Embryonic facial prominence (tissue), 1 donor: ENCODE measurements around the gene BMPER.

Experiments used
- DNase-seq: peaks from one replicate; pipeline ENCODE4 v3.0.0-alpha.2; 2016; ENCODE audit errors: extremely low spot score

The BMPER gene

DNA sequence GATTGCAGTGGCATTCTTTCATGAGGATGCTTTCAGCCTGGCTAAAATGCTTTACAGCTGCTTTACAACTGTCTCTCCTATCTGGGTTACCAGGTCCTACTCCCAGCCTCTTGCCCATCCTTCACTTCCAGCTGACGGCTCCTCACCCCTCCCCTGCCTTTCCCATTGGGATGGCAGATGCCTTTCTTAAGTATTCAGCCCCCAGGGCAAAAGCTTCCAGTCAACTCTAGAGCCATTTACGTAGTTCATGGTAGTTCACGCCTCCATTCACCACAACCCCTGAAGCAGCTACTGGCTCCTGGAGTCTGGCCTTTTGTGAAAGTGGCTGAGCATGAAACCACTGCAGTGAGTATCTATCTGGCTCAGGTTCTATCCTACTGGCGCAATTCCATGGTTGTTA is 17.2 kb upstream of the BMPER start:
- DNase-seq, result no peak

DNA sequence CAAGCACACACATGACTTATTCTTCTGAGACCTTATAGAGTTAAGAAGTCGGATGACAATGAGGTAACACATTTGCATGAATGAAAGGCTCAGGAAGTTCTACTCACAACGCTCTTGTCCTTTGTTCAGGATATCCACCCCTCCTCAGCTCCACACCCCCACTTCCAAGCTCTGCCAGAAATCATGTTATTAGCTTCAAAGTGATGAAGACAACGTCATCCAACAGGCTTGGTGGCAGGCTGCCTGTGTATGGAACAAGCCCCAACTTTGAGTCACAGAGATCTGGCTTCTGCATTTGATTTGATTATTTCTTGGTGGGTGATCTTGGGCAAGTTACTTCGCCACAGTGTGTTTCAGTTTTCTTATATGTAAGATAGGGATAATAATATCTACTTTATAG is 12.4 kb upstream of the BMPER start:
- DNase-seq, result no peak

DNA sequence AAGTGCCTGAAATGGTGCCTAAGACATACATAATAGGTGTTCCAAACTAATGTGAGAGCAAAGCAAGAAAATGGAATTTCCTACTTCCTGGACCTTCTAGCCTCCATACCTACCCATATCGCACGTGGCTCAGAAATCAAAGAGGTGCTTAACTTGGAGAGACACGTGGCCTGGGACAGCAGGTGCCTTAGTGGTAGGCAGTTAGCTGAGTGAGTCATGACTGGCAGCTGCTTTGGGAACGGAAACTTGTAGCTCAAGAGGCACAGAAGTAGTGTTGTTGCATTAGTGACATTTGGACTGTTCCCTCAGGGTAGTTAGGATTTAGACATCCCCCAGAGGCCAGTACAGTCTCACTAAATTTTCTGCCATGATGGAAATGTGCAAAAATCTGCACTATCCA is 12.0 kb upstream of the BMPER start:
- DNase-seq, result no peak

DNA sequence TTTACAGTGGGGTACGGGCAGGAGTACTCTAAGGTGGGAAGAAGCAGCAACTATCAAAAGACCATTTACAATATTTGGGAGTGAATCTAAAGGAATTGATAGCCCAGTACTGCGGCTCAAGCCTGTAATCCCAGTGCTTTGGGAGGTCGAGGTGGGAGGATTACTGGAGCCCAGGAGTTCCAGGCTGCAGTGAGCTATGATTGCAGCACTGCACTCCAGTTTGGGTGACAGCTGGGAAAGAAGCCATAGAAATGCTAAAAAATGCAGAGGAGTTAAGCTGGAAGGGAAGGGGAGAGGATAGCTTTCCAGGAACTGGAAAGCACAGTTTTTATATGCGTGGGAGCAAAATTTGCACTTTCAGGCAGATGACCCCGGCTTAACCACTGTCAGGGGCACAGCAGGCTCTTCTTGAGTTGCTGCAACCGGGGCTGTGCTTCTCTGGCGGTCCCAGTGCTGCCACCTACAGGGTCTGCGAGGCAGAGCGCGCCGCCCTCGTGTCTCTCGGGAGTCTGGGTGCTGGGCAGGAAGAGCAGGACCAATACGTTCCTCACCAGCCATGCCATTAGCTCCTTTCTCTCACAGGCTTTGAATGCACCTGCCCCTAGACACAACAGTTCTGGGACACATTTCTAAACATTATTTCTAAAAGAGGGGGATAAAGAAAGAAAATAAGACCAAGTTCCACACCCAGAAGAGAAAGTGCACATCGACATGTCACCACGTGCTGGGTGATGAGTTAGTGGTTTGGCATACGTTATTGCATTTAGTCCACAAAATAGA is 10.1 kb upstream of the BMPER start:
- peak; percentile 18 for DNase-seq

DNA sequence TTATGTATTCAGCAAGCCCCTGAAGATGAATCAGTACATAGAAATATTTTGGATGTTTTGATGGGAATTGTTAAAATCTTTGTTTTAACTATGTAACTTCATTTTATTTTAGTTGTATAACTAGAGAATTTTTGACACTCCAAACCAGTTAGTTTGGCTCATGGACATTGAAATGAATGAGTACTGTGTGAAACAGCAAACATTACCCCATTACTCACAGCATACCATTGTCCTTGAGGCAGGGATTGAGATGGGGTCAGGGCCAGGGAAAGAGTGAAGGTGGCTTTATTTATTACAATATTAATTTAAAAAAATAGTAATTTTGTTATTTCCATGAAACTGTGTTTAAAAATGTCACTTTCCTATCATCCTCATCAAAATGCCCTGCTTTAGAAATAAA is 4.8 kb upstream of the BMPER start:
- no peak for DNase-seq

DNA sequence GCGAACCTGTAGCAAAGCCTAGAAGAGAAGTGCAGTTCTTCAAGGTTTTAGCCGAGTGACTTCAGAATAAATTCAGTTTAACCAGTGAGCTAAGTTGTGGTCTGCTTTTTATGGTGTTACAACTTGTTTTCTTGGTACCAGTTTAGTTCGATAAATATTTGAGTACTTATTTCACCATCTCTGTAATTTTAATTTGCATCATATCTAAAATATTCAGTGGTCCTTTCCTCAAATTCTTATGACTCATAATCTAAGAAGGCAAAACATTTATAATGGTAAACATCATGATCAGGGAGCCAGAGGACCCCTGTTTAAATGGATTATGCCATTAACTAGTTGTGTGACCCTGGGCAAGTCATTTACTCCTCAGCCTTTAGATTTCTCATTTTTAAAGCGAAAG is 4.1 kb upstream of the BMPER start:
- no peak for DNase-seq

DNA sequence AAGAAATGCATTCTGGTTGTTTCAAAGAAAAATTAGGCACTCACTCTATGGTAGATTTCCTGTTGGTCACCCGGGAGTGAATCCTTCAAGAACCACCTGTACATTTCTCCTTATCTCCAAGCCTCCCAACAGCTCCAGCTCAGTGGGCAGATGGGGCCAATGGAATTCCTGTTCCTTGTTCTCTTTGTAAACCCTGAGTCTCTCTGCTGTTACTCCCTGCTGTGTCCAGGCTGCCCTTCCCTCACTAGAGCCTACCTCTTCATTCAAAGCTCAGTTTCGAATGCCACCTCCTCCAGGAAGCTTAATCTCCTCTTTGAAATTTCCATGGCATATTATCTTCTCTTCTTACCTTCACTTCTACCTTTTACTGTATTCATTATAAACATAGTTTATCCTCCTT is 3.5 kb upstream of the BMPER start:
- no peak for DNase-seq

DNA sequence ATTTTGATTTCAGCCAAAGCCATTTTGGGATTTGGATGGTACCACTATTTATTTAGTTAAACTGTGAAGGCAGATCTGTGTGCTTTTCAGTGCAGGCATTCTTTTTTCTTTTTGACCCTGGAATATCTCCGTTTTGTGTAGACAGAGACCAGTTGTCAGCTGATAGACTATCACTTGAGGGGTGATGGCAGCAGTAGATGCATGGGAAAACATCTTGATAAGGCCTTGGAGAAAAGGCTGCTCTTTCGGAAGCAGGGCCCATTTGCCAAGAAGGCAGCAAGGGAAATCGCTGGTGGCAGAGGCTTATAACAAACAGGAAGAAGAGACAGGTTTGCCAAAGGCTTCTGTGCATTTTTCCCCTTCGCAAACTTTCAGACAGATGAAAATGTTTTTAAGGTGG is 2.6 kb upstream of the BMPER start:
- no peak for DNase-seq

DNA sequence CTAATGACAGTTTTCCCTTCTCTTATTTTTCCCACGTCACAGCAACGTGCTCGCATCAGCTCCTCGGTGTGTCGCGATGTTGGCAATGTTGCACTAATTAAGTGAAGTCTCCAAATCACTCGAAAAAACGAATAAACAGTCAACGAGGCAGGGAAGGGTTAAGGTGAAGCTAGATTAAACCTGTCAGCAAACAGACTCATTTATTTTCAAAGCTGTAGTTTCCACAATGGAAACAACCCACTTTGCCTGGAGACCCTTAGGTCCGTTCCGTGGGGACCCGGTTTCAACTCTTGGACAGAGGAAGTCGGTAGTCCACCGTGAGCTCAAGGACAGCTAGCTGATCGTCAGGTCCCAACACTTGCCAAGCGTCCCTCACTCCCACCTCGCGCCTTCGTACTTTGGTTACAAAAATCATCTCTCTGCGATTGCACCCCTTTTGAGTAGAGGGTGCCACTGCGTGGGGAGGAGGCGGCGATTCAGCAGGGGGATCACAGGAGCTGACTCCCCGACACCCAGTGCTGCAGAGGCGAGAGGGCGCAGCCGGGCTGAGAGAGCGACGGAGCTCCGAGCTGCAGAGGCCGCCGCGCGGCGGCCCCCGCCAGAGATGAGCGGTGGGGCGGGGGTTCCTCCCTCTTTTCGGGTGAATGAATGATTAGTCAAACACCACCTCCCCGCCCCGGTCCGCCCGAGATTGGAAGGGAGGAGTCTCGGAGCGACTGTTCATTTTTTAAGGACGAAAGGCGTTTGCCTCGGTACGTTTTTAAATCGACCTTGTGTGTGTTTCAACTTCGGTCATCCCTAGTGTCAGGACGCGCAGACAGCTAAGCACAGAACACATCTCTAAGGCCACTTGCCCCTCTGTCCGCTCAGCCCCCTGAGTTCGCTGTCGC is 1.3 kb upstream of the BMPER start:
- no peak for DNase-seq

DNA sequence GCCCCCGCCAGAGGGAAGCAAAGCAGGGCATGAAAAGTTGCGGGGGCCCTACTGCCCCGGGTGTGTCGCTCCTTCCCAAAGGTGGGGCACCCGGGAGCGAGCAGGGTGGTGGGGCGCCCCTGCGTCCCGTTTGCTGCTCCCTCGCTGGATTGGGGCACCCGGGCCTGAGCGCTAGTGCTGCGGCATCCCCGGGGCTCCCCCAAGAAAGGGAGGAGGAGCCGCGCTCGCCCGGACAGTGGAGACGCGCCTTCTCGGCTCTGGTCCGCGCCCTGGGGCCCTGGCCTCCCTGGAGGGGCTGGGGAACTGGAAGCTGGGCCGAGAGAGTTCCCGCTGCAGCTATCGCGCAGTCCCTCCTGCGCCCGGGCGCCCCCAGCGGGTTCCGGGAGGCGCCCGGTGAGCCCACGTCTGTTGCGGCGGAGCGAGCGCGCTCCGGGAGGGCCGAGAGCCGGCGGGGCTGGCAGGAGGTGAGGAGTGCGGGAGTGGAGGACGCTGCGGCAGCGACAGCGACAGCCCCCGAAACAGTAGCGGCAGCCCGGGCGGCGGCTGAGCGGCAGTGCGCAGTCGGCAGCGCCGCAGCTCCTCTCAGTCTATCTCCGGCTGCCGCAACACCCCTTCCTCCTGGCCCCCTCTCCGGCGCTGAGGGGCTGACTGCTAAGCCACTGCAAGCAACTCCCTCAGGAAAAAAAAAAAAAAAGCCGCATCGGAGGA is 504 bp upstream of the BMPER start:
- DNase-seq, result peak; percentile 48

DNA sequence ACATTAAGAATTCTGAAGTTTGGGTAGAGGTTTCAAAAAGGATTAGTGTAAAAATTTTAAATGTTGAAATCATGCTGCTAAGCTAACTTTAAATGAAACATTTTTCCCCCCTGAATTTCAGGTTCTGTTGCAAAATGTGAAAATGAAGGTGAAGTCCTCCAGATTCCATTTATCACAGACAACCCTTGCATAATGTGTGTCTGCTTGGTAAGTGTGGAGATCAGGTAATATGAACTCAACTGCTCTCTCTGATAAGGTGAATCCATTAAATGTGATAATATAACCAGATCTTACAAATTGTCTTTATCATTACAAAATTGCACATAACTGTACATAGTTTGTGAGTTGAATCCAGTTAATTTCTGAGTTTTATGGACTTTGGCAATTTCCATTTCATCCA is 1.4 kb downstream of the BMPER start:
- no peak for DNase-seq

DNA sequence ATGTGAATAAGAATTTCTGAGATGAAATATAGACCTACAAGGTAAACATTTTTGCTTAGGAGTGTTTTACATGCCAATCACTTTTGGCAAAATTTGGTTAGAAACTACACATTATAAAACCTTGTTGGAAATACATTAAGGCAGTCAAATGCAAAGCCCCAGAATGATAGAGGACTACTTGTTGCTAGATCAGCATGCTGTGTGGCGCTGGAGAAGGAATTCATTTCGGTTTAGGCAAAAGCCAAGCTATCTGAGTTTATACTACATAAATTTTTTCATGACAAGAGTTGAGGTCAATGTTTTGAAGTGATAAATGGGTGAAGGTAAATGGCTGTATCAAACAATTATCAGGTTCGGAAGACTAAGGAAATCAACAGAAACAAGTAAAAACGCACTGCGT is 2.3 kb downstream of the BMPER start:
- DNase-seq, result no peak

DNA sequence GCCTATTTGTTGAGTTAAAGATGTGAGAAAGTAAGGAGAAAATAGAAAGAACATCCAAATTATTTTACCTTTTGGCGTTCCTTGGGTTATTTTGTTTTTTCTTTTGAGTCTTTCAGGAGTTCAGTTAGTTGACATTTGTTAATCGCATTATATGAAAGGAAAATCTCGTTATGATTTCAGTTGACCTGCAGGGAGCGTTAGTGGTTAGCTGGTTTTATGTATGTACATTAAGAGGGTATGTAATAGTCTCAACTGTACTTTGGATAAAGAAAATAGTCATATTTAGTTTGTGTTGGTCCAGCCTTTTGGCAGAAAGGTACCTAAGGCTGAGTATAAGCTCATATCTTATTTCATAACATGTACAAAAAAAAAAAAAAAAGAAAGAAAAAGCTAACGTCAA is 4.0 kb downstream of the BMPER start:
- DNase-seq, result no peak

DNA sequence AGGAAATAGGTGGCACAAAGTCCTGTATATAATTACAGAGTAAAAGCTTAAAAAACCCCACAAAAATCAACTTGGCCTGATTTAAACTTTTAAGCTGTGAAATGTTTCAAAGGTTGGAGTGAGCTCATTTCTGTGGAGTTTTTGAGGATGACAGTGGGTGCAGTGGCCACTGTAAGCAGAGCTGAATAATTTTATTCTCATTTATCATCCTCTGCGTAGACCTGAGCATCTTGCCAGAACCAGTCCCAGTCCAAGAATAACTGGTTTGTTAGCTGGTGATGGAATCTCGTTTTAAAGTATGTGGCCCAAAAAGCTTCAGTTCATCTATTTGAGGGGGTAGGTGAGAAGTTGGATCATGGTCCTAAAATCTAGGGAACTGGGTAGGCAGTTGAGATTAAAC is 4.4 kb downstream of the BMPER start:
- no peak for DNase-seq

DNA sequence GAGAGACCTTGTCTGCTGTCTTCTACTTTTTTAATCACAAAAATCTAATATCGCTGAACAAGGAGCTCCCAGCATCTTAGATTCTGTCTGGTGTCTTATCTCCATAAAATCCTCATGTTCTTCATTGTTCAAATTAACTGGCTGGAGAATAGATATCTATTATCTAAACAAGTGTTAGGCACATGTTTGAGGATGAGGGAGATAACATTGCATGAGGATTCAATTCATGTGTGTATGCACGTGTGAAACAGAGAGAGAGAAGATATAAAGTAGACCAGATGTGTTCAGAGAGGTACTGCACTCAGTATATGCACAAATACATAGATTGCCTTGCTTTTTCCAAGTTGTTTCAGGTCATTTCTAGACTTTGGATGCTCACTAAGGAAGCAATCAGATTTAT is 5.4 kb downstream of the BMPER start:
- DNase-seq, result no peak

DNA sequence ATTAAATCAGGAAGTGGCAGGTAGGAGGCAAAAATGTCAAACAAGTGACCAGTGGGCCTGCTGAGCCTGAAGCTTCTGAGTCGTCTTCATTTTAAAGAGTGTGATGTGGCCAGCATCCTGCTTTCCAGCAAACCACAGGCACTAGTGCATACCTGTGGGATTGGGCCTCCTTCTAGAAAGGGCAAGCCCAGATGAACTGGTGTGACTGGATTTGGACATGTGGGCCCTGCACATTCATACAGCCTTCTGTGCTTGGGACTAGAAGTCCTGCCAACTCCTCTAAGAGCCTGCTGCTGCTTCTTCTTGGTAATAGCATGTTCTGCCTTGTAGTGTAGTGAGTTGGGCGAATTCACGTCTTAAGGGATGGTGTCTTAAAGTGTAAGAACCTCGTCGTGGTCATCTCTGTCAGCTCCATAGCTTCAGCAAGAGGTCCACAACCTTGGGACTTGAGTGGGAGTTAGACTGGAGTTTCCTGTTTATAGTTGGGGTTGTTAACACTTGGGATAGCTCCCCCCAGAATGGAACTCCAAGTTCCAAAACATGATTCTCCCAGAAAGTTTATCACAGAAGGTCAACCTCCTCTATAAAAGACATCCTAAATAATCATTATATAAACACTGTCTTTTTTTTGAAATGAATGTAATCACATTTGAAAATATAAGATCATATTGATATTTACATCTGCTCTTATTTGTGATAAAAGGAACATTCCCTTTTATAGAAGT is 11.2 kb downstream of the BMPER start:
- DNase-seq, result no peak

DNA sequence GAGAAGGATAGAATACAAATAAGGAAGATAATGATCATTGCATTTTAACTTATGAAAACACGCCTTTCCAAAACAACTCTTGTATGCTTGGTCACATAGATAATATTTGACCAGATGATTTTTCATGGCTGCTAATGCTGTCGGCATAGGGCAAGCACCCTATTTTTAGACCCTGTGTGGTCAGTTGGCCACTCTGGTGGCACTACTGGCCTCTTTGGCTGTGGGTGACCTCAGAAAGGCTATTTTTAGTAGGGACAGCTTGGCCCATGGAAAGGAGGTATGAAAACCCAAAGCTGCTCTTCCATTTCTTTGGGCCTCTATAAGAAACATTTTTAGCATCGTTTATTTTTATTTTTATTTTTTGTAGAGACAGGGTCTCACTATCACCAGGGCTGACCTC is 12.3 kb downstream of the BMPER start:
- DNase-seq, result no peak

DNA sequence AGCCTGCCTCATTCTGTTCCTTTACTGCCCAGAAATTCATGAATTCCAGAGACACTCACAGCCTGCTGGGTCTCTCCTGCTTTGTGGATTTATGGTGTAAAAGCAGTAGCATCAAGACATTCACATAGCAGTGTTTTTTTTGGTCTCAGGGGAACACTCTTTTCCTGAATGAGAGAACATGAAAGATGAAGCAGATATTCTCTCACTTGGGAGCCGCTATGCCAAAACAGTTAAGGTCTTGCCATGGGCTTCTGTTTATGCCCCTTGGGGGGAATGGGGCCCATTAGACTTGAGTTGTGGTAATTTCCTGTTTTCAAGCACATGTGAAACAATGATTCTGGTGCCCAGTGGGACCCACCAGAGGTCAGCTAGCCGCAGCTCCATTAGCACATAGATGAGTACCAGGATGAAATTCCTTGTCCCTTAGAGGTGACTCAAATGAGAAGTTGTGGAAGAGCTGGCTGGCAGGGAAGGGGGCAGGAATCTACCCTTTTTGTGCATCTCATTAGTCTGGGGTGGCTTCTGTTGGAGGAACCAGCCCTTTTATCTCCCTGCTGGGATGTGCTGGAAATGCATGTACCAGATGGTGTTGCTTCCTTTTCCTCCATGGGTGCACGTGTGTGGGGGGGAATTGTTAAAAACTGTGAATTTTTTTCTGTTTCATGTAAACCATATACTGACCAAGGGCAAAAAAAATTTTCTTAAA is 13.3 kb downstream of the BMPER start:
- no peak for DNase-seq

DNA sequence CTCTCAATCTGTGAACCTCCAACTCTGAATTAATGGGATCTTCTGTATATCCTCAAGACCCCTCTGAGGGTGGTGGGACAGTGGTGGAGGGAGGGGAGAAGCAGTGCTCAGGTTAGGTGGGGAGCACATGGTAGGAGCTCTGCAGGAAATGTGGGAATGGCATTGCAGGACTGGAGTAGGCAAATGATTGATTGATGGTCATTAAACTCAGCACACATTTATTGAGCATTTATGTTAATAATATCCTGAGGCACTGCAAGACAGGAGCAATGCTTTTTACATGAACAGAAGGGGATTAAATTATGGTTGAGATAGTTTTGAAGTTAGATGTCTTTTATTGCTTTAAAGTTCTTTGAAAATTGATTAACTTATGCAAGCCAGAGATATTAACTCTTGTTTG is 14.1 kb downstream of the BMPER start:
- no peak for DNase-seq

DNA sequence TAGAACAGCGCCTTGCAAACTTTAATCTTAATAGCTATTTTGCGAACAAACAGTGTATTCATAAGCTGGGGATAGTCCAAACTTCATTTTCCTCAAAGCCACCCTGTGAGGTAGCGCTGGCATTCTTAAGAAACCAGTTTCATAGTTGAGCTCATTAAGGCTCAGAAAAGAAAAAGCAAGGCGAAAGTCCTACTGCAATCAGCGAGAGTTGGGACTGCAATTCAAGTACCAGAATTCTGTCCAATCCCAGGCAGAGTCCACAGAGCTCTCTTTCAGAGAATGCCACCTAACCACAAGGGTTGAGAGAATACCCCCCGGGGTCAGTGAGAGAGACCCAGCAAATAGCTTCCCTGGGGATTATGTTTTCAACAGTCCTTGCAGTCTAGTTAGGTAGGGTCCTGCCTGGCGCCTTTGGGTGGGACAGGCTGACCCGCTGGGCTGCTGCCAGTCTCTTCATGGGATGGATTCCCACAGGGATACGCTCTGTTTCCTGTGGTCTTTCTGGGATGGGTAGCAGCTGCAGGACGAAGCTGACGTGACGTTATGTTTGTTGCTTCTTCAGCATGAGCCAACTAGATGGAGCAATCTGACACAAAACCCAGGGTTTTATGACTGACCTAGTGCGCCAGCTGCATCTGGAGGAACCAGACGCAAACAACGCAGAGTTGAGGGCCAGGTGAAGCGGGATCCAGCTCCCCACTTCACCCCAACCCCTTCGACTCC is 16.0 kb downstream of the BMPER start:
- DNase-seq, result no peak

DNA sequence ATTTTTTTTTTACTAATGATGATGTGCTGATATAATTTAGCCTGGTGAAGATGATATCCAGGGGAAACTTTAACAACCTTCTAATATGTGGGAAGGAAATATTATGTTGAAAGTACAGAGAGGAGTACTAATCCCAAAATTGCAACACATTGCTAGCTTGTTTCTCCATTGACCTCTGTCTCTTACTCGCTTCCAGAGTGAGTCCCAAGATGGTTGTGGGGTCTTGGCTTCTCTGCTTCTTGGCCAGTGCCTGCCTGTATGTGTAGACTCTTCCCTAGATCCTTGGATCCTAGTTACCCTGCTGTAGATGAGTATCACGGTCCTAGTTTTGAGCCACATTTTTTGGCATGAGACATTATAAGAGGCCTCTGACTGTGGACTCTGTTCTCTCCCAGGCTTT is 17.5 kb downstream of the BMPER start:
- no peak for DNase-seq
